PC-9 (cell line): ENCODE measurements around the gene CPNE4.

Experiments
- CTCF ChIP-seq: fragments of 200-600 bp; sonication (generic); conservative IDR thresholded peaks from 2 replicates; pipeline ENCODE4 v1.6.1; 2017; ENCODE audit warnings: mixed run types, antibody characterized with exemption, mild to moderate bottlenecking, moderate library complexity
- EZH2 ChIP-seq: fragments of 200-600 bp; sonication (generic); IDR thresholded peaks from 2 replicates; pipeline ENCODE4 v1.8.0; 2017; ENCODE audit warnings: antibody characterized with exemption, low read depth

- TF ChIP-seq EZH2 (no peak), CTCF (no peak)
Observed at GRCh38 chr3:131962982-131963381, 71.8 kb downstream of the CPNE4 start.
